Kidney glomerular epithelial cell (primary cell): ENCODE measurements around the gene TEKT3.

Experiments
- DNase-seq: peaks from one replicate; lab custom pipeline; 2025; lab: John Stamatoyannopoulos, UW

TEKT3 gene

GRCh38 chr17:15293558-15293957, 47.8 kb downstream of the TEKT3 start:
- DNase-seq = no peak

GRCh38 chr17:15291674-15292361, 49.6 kb downstream of the TEKT3 start:
- DNase-seq = peak; percentile 24

- no peak for DNase-seq
Measured at GRCh38 chr17:15290605-15291004, 50.8 kb downstream of the TEKT3 start.

GRCh38 chr17:15289285-15290183, 51.9 kb downstream of the TEKT3 start:
- peak; percentile 70 for DNase-seq

GRCh38 chr17:15288859-15289258, 52.5 kb downstream of the TEKT3 start:
- DNase-seq = no peak

- DNase-seq = no peak
Measured at GRCh38 chr17:15287538-15288267, 53.7 kb downstream of the TEKT3 start.

GRCh38 chr17:15285466-15285865, 55.9 kb downstream of the TEKT3 start:
- DNase-seq = no peak

GRCh38 chr17:15284537-15284936, 56.9 kb downstream of the TEKT3 start:
- DNase-seq = no peak

- no peak for DNase-seq
Measured at GRCh38 chr17:15284107-15284506, 57.3 kb downstream of the TEKT3 start.

- DNase-seq = peak; percentile 8
Measured at GRCh38 chr17:15281909-15282308, 59.5 kb downstream of the TEKT3 start.

GRCh38 chr17:15278924-15279477, 62.4 kb downstream of the TEKT3 start:
- peak; percentile 88 for DNase-seq

GRCh38 chr17:15278380-15278779, 63.0 kb downstream of the TEKT3 start:
- DNase-seq = peak; percentile 35

- no peak for DNase-seq
Measured at GRCh38 chr17:15274017-15274416, 67.4 kb downstream of the TEKT3 start.

- DNase-seq = peak; percentile 79
Measured at GRCh38 chr17:15273141-15273793, 68.1 kb downstream of the TEKT3 start.

GRCh38 chr17:15271741-15272140, 69.7 kb downstream of the TEKT3 start:
- DNase-seq = no peak

GRCh38 chr17:15270628-15271381, 70.6 kb downstream of the TEKT3 start:
- DNase-seq = no peak

GRCh38 chr17:15269780-15270089, 71.7 kb downstream of the TEKT3 start:
- DNase-seq = no peak

GRCh38 chr17:15269087-15269779, 72.2 kb downstream of the TEKT3 start:
- no peak for DNase-seq

GRCh38 chr17:15268461-15268860, 72.9 kb downstream of the TEKT3 start:
- DNase-seq = no peak

- no peak for DNase-seq
Measured at GRCh38 chr17:15267996-15268395, 73.4 kb downstream of the TEKT3 start.
